KOPT-K1 (cell line): ENCODE results near the gene BDNF.

Experiments
- H3K27ac ChIP-seq: fragments of 200-600 bp; sonication (generic); 2 replicates; pipeline ENCODE4 v1.5.1; 2016; ENCODE audit warnings: antibody characterized with exemption, mild to moderate bottlenecking, low read depth, low read length; ENCODE audit not compliant: poor library complexity, severe bottlenecking
- H3K36me3 ChIP-seq: fragments of 200-600 bp; sonication (generic); 2 replicates; pipeline ENCODE4 v1.5.1; 2017; ENCODE audit warnings: antibody characterized with exemption, mild to moderate bottlenecking, low read length, moderate library complexity; ENCODE audit not compliant: insufficient read depth
- H3K9me3 ChIP-seq: fragments of 200-600 bp; sonication (generic); 2 replicates; pipeline ENCODE4 v1.5.1; 2017; ENCODE audit warnings: antibody characterized with exemption, low read length, mild to moderate bottlenecking; ENCODE audit not compliant: insufficient read depth, poor library complexity, severe bottlenecking

BDNF gene

GRCh38 chr11:27627979-27628378, 72.3 kb downstream of the BDNF start:
- no peak overlapping the region for H3K27ac ChIP-seq
- H3K36me3 ChIP-seq: no peaks in the 10 kb centered on the region
- no peaks in the 10 kb centered on the region for H3K9me3 ChIP-seq

- H3K27ac ChIP-seq: no peak overlapping the region
- H3K36me3 ChIP-seq: no peaks in the 10 kb centered on the region
- H3K9me3 ChIP-seq: no peaks in the 10 kb centered on the region
Observed at GRCh38 chr11:27626938-27627586, 73.2 kb downstream of the BDNF start.

GRCh38 chr11:27626269-27626937, 73.9 kb downstream of the BDNF start:
- H3K9me3 ChIP-seq: no peaks in the 10 kb centered on the region
- H3K36me3 ChIP-seq: no peaks in the 10 kb centered on the region
- no peak overlapping the region for H3K27ac ChIP-seq

- Histone ChIP-seq H3K36me3 (no peaks in the 10 kb centered on the region), H3K27ac (no peak overlapping the region), H3K9me3 (no peaks in the 10 kb centered on the region)
Observed at GRCh38 chr11:27625347-27625912, 74.8 kb downstream of the BDNF start.

- no peaks in the 10 kb centered on the region for H3K36me3 ChIP-seq
Observed at GRCh38 chr11:27623945-27624523, 76.2 kb downstream of the BDNF start.

GRCh38 chr11:27622541-27623300, 77.5 kb downstream of the BDNF start:
- no peaks in the 10 kb centered on the region for H3K9me3 ChIP-seq
- H3K36me3 ChIP-seq: no peaks in the 10 kb centered on the region
- no peak overlapping the region for H3K27ac ChIP-seq

More at GRCh38 chr11:27623945-27624523, 76.2 kb downstream of the BDNF start:
- no peak overlapping the region for H3K27ac ChIP-seq
- H3K9me3 ChIP-seq: no peaks in the 10 kb centered on the region

GRCh38 chr11:27621405-27622161, 78.7 kb downstream of the BDNF start:
- Histone ChIP-seq H3K27ac (no peak overlapping the region), H3K9me3 (no peaks in the 10 kb centered on the region), H3K36me3 (no peaks in the 10 kb centered on the region)

- Histone ChIP-seq H3K9me3 (no peaks in the 10 kb centered on the region), H3K36me3 (no peaks in the 10 kb centered on the region), H3K27ac (no peak overlapping the region)
Observed at GRCh38 chr11:27619763-27620335, 80.4 kb downstream of the BDNF start.

GRCh38 chr11:27619039-27619574, 81.1 kb downstream of the BDNF start:
- H3K36me3 ChIP-seq: no peaks in the 10 kb centered on the region
- no peak overlapping the region for H3K27ac ChIP-seq

GRCh38 chr11:27618281-27618915, 81.9 kb downstream of the BDNF start:
- H3K36me3 ChIP-seq: no peaks in the 10 kb centered on the region
- H3K27ac ChIP-seq: no peak overlapping the region
- H3K9me3 ChIP-seq: no peaks in the 10 kb centered on the region

More at GRCh38 chr11:27619039-27619574, 81.1 kb downstream of the BDNF start:
- no peaks in the 10 kb centered on the region for H3K9me3 ChIP-seq

- H3K36me3 ChIP-seq: no peaks in the 10 kb centered on the region
- no peaks in the 10 kb centered on the region for H3K9me3 ChIP-seq
- no peak overlapping the region for H3K27ac ChIP-seq
Observed at GRCh38 chr11:27616711-27617110, 83.5 kb downstream of the BDNF start.

GRCh38 chr11:27615833-27616232, 84.4 kb downstream of the BDNF start:
- H3K36me3 ChIP-seq: no peaks in the 10 kb centered on the region

GRCh38 chr11:27614092-27614491, 86.2 kb downstream of the BDNF start:
- Histone ChIP-seq H3K27ac (no peak overlapping the region), H3K36me3 (no peaks in the 10 kb centered on the region), H3K9me3 (no peaks in the 10 kb centered on the region)

More at GRCh38 chr11:27615833-27616232, 84.4 kb downstream of the BDNF start:
- H3K27ac ChIP-seq: no peak overlapping the region
- no peaks in the 10 kb centered on the region for H3K9me3 ChIP-seq
